ENCODE measurements around the gene PDIK1L. TPM values are rescaled to one million over a fixed set of nuclear protein-coding genes. Genes with fewer than 3 reads are reported as not detected.

The PDIK1L gene
- total and polyA plus RNA-seq, 9 of the 15 experiments (the other 6 are each of a cell fraction or from before 2014, with no cell fraction given): 12.8 to 30.2 (median 21.5) TPM

GRCh38 chr1:26110731-26111529, 694 bp upstream of the PDIK1L start (continued):
- peak in 1 of 3 experiments; percentile 71 for TF ChIP-seq YY1 (IDR thresholded peaks at IDR 0.05; ENCODE audit: borderline replicate concordance in 1 of 3, control insufficient read depth in 1 of 3, extremely low read depth in 1 of 3, insufficient read depth in 3 of 3, insufficient read length in 1 of 3, insufficient replicate concordance in 2 of 3, low read depth in 1 of 3, low read length in 2 of 3)
- TF ChIP-seq KLF16 (IDR thresholded peaks at IDR 0.05): no peak
- peak; percentile 82 for TF ChIP-seq TCF7L2 (IDR thresholded peaks at IDR 0.05; ENCODE audit: low read depth, low read length)
- TF ChIP-seq STAT5B (CRISPR knock-in tag; IDR thresholded peaks at IDR 0.05): no peak
- no peak for TF ChIP-seq CREB3 (tag; conservative IDR thresholded peaks at IDR 0.05; ENCODE audit: low read depth)
- peak; percentile 26 for TF ChIP-seq SRSF7 (optimal IDR thresholded peaks at IDR 0.05; ENCODE audit: low read depth, low read length)
- TF ChIP-seq ATF7 (IDR thresholded peaks at IDR 0.05): peak; percentile 98
- TF ChIP-seq ZNF398 (CRISPR knock-in tag; IDR thresholded peaks at IDR 0.05): no peak
- peak in 1 of 2 experiments; percentile 71; a peak in 1 of 4 replicates for TF ChIP-seq KDM4B (IDR thresholded peaks at IDR 0.05; ENCODE audit: borderline replicate concordance in 2 of 2, low read depth in 1 of 2)
- 0 out of 2 replicates have a peak, but pooled peaks have one; percentile 9 for TF ChIP-seq E2F3 (CRISPR knock-in tag; IDR thresholded peaks at IDR 0.05)
- 0 out of 2 replicates have a peak, but pooled peaks have one; percentile 16 for TF ChIP-seq CREM (IDR thresholded peaks at IDR 0.05; ENCODE audit: low read depth)
- no peak for TF ChIP-seq EZH2 (IDR thresholded peaks at IDR 0.05; ENCODE audit: borderline replicate concordance, low read depth, low read length)
- no peak for TF ChIP-seq PTTG1 (tag; IDR thresholded peaks at IDR 0.05; ENCODE audit: low read depth)
- TF ChIP-seq MIER1 (IDR thresholded peaks at IDR 0.05; ENCODE audit: low read depth): no peak
- TF ChIP-seq PKNOX1 (IDR thresholded peaks at IDR 0.05): no peak
- TF ChIP-seq HLTF (IDR thresholded peaks at IDR 0.05): no peak
- no peak for TF ChIP-seq KLF6 (CRISPR knock-in tag; IDR thresholded peaks at IDR 0.05; ENCODE audit: borderline replicate concordance)
- peak; percentile 35; the same call in 1 of the 2 replicates for TF ChIP-seq KLF13 (tag; IDR thresholded peaks at IDR 0.05; ENCODE audit: borderline replicate concordance, low read depth)
- TF ChIP-seq ZNF133 (CRISPR knock-in tag; IDR thresholded peaks at IDR 0.05): no peak
